Measurements from ENCODE around the gene PTPA.

DNA sequence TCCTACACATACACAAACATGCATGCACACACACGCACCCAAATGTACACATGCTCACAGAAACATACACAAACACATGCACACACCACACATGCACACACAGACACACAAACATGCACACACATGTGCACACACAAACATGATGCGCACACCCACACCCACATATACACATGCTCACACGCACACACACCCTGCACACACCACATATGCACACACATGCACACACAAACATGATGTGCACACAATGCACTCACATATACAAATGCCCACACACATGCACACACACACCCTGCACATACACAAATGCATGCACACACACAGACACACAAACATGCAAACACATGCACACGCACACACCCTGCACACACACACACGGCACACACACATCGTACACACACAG, 74.2 kb downstream of the PTPA start:
- TF ChIP-seq YY1 (IDR thresholded peaks at IDR 0.05; ENCODE audit: insufficient read depth, insufficient read length): no peak
- TF ChIP-seq SUZ12 (IDR thresholded peaks at IDR 0.05; ENCODE audit: extremely low read depth, insufficient read depth, insufficient read length): no peak
